Hindlimb muscle (tissue), 1 donor: Measurements from ENCODE around the gene ABCC10. TPM values are rescaled to one million over a fixed set of nuclear protein-coding genes. Genes with fewer than 3 reads are reported as not detected.
"Not testable (repeated sequence)": the region's sequence is repeated elsewhere in the genome, so short reads cannot be mapped to it uniquely, and the experiment has no call there.

Experiments used
- DNase-seq: peaks from one replicate; pipeline ENCODE4 v3.0.0-alpha.2; 2013
- polyA plus RNA-seq: library from polyadenylated mRNA; unstranded; fragments of 120-200 nt; gene quantifications from one replicate; pipeline ENCODE4 v1.2.1, GENCODE V29; 2013; ENCODE audit not compliant: insufficient read length

Gene ABCC10, protein sequence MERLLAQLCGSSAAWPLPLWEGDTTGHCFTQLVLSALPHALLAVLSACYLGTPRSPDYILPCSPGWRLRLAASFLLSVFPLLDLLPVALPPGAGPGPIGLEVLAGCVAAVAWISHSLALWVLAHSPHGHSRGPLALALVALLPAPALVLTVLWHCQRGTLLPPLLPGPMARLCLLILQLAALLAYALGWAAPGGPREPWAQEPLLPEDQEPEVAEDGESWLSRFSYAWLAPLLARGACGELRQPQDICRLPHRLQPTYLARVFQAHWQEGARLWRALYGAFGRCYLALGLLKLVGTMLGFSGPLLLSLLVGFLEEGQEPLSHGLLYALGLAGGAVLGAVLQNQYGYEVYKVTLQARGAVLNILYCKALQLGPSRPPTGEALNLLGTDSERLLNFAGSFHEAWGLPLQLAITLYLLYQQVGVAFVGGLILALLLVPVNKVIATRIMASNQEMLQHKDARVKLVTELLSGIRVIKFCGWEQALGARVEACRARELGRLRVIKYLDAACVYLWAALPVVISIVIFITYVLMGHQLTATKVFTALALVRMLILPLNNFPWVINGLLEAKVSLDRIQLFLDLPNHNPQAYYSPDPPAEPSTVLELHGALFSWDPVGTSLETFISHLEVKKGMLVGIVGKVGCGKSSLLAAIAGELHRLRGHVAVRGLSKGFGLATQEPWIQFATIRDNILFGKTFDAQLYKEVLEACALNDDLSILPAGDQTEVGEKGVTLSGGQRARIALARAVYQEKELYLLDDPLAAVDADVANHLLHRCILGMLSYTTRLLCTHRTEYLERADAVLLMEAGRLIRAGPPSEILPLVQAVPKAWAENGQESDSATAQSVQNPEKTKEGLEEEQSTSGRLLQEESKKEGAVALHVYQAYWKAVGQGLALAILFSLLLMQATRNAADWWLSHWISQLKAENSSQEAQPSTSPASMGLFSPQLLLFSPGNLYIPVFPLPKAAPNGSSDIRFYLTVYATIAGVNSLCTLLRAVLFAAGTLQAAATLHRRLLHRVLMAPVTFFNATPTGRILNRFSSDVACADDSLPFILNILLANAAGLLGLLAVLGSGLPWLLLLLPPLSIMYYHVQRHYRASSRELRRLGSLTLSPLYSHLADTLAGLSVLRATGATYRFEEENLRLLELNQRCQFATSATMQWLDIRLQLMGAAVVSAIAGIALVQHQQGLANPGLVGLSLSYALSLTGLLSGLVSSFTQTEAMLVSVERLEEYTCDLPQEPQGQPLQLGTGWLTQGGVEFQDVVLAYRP (N-terminal part only)
- 23.4 TPM for polyA plus RNA-seq

GRCh38 chr6:43427406-43428111, at the start of gene ABCC10:
ABCC10 (plus strand) TSS chr6:43427541; CDS start chr6:43427979, 438 bp downstream.
- peak; percentile 95 for DNase-seq

DNA sequence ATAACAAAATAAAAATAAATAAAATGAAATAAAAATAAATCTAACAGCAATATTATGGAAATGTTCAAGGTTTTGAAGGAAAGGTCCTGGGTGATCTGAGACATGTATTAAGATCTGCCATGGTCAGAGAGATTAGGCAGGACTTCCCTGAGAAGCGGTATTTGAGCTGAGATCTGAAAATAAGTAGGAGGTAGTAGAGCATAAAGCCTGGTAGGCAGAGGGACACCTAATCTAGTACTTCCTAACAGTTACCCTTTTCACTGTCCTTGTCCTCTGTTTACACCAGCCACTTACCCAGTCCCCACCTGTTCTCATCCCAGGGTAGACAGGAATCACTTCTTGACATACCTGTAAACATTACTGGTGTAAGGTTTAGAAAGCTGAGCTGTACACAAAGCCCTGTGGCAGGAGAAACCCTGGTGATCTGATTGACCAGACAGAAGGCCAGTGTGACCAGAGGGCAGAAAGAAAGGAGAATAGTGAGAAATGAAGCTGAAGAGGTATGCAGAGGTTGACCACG, 49.6 kb upstream of the ABCC10 start:
- DNase-seq, result no peak

- no peak for DNase-seq
Observed at GRCh38 chr6:43378631-43379030, 48.7 kb upstream of the ABCC10 start.

DNA sequence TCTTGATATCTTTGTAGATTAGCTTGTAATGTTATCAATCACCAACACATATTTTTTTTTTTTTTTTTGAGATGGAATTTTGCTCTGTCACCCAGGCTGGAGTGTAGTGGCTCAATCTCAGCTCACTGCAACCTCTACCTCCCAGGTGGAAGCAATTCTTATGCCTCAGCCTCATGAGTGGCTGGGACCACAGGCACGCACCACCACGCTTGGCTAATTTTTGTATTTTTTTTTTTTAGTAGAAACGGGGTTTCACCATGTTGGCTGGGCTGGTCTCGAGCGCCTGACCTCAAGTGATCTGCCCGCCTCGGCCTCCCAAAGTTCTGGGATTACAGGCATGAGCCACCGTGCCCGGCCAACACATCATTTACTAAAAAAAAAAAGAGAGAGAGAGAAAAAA, 46.5 kb upstream of the ABCC10 start:
- not testable (repeated sequence) for DNase-seq

GRCh38 chr6:43383021-43383667, 44.2 kb upstream of the ABCC10 start:
- no peak for DNase-seq

- no peak for DNase-seq
Observed at GRCh38 chr6:43386492-43386891, 40.8 kb upstream of the ABCC10 start.

GRCh38 chr6:43389730-43390295, 37.5 kb upstream of the ABCC10 start:
- no peak for DNase-seq

DNA sequence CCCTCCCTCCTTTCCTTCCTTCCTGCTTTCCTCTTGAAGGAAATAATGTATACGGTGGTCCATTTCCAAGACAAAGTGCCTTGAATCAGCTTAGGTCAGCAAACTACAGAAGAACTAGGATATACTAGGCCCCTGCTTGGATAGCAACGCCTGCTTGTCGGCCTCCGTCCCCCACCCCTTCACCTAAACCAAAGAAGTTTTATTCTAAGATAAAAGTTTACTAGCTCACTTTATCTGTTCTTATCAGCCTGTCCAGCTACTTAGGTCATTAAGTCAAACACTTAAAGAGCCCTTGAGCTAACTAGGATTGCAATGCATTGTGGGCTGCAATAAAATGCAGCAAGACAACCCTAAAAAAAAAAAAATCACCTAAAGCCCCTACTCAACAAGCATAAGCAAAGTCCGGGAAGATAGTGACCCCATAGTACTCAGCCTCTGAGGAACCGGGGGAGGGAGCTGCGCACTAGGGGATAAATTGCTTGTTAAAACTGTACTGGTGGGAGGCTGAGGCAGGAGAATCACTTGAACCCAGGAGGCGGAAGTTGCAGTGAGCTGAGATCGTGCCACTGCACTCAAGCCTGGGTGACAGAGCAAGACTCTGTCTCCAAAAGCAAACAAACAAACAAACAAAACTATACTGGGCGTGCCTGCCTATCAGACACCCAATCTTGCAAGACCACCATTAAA, 36.4 kb upstream of the ABCC10 start:
- not testable (repeated sequence) for DNase-seq

GRCh38 chr6:43391440-43392031, 35.8 kb upstream of the ABCC10 start:
- DNase-seq, result no peak

DNA sequence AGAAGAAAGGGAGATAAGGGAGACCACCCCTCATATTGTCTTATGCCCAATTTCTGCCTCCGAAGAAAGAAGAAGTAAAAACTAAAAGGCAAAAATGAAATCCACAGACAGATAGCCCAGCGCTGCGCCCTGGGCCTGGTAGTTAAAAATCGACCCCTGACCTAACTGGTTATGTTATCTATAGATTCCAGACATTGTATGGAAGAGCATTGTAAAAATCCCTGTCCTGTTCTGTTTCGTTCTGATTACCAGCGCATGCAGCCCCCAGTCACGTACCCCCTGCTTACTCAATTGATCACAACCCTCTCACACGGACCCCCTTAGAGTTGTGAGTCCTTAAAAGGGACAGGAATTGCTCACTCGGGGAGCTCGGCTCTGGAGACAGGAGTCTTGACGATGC, 34.2 kb upstream of the ABCC10 start:
- DNase-seq, result not testable (repeated sequence)

DNA sequence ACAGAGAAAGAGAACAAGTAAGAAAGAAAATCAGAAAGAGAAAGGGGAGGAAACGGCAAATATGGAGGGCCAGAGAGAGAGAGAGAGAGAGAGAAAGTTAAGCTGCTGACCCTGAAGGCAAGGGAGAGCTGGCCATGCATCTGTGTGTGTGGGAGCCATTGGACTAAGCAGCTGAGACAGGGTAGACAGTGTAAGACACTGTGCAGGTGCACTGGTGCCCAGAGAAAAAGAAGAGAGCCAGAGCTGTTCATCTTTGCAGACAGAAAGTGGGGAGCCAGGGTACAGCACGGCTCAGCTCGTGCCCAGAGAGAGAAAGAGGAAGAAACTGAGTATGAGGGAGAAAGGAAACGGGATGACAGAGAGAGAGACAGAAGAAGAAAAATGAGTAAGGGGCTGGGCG, 33.7 kb upstream of the ABCC10 start:
- DNase-seq, result no peak

- no peak for DNase-seq
Observed at GRCh38 chr6:43394982-43395381, 32.4 kb upstream of the ABCC10 start.

DNA sequence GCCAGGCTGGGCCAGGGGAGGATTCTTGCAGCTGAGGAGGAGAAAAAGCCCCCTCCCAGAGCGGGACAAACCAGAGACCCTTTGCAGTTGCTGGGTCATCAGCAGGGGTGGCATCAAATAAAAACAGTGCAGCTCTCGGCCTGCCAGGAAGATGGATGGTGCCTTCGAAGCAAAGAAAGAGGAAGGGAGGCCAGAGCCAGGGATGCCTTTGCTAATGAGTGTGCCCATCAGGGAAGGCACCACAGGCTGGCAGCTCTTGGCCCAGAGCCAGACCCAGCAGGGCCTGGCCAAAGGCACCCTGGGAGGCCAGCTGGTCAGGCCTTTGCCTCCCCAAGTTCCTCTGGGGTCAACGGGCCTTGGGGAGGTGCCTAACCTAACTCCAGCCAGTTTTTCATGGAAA, 31.6 kb upstream of the ABCC10 start:
- no peak for DNase-seq

GRCh38 chr6:43396408-43397149, 30.8 kb upstream of the ABCC10 start:
- DNase-seq, result no peak

GRCh38 chr6:43399932-43400487, 27.3 kb upstream of the ABCC10 start:
- no peak for DNase-seq

DNA sequence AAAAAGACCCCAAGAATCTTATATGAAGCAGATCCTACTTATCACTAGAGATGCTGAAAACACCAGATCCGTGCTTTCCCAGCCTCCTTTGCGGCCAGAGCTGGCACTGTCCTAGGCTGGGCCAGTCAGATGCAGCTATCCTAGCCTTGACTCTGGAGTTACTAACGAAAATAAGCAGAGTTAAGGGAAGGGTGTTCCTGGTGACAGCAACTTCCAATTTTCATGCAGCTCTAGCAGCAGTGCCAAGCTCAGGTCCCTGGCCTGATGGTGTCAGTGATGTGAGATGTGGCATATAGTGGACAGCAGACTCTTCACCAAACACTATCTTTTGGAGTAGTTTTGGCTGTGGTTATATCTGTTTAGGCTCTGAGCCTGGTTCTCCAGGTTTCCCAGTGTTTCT, 25.6 kb upstream of the ABCC10 start:
- DNase-seq, result no peak

GRCh38 chr6:43402820-43403219, 24.5 kb upstream of the ABCC10 start:
- no peak for DNase-seq

GRCh38 chr6:43405354-43405753, 22.0 kb upstream of the ABCC10 start:
- no peak for DNase-seq

DNA sequence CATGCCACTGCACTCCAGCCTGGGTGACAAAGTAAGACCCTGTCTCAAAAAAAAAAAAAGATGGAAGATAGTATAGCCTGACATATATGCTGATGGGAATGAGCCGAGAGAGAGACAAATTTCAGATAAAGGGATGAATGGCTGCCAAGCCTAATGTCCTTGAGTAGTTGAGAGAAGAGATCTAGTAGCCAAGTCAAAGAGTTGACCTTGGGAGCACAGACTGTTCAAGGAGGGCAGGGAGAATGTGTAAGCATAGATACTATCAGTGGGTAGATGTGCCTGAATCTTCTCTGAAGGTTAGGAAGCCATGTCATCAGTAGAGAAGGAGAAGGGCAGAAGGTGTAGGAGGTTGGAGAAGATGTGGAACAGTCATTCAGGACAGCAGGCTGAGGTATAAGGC, 20.0 kb upstream of the ABCC10 start:
- DNase-seq, result no peak
